ENCODE measurements around the gene GPATCH2.
A peak's percentile ranks its signal among the peaks of the same experiment; 100 is the strongest.
"Not testable (repeated sequence)": the region's sequence is repeated elsewhere in the genome, so short reads cannot be mapped to it uniquely, and the experiment has no call there.

GPATCH2 gene

DNA sequence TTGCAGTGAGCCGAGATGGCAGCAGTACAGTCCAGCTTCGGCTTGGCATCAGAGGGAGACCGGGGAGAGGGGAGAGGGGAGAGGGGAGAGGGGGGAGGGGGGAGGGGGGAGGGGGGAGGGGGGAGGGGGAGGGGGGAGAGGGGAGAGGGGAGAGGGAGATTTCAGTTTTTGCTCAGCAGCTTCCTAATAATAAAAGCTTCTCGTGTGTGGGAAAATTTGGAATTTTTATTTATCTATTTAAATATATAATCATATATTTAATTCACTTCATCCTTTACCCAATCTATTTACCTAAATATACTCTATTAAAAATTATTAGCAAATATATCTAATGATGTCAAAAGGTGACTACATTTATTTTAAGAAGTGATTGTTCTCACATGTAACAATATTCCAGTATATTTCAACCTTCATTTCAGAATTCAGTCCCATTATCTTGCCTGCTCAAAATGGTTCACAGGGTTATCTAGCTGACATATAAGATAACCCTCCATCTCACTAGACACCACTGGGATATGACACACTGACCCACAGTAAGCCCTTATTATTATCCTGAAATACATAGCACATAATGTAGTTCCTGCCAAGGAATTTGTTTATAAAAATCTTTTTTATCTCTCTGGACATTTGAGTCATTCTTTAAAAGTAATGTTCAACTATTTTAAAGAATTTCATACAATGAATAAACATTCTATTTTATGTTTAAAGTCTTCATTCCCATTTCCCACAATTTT is 105.9 kb downstream of the GPATCH2 start:
- DNase-seq, result no peak

DNA sequence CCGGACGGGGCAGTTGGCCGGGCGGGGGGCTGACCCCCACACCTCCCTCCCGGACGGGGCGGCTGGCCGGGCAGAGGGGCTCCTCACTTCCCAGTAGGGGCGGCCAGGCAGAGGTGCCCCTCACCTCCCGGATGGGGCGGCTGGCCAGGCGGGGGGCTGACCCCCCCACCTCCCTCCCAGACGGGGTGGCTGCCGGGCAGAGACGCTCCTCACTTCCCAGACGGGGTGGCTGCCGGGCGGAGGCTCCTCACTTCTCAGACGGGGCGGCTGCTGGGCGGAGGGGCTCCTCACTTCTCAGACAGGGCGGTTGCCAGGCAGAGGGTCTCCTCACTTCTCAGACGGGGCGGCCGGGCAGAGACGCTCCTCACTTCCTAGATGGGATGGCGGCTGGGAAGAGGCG is 107.0 kb downstream of the GPATCH2 start:
- DNase-seq, result not testable (repeated sequence)

- DNase-seq, result no peak
Measured at GRCh38 chr1:217522277-217522676, 108.6 kb downstream of the GPATCH2 start.

DNA sequence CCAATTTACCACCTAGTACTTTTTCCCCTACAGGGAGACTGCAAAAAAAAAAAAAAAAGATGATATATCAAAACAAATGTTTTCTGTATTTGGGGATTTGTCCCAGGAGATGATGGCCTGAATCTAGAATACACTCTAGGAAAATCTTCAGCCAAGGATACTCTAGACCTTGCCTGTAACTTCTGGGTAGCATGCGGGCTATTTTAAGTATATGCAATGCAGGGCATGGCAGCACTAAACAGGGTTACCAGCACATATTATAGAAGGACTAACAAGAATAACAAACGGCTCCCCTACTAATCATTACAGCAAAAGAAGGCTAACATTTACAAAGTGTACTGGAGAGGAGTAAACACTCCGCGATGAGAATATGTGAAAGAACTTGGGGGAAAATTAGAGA is 109.6 kb downstream of the GPATCH2 start:
- no peak for DNase-seq

DNA sequence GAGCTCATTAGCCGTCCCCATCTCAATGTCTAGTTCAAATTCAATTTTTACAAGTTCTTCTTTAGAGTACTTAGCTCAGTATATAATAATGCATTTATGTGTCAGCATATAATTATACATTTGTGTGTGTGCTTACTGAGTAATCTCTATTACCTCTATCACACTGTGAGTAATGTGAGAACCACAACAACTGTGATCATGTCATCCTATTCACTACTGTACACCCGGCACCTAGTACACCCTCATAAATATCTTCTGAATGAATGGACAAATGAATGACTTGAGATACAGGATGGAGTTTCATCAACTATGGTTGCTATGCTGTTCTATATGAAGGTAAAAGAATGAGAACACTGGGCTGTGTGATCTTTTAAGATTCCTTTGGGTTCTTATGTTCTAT is 124.0 kb downstream of the GPATCH2 start:
- DNase-seq, result no peak

DNA sequence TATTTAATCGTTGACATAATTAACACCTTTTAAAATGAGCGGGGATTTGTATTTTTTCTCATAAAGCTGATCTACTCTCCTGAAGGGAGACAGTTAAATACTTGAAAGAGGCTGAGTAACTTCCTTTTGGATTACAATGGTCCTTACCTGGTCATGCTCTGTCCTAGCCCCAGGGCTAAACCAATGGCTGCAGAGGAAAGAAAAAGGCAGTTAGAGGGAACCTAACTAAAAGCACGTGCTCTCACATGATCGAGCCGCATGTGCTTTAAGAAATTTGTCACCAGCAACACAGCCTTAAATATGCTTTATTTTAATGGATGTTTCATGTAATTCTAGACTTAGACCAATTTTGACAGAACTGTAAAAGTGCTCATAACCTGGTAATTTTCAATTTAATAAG is 132.7 kb downstream of the GPATCH2 start:
- DNase-seq, result no peak

DNA sequence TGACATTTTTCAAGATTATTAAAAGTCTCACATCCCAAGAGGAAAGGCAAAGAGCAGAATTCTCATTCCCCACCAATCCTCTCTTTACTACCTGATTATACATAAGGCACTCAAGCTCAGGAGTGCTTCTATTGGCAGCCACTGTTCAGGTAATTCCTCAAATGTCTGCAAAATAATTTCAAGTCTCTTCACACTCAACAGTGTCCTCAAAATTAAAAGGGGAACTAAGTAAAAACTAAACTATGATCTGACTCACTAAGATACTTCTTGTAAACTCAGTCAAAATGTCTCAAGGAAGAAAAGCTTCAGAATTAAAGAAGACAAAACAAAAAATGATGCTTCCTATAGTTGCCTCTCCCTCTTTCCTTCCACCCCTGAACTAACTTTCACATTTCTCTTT is 135.6 kb downstream of the GPATCH2 start:
- no peak for DNase-seq

GRCh38 chr1:217494767-217495166 is 136.1 kb downstream of the GPATCH2 start:
- no peak for DNase-seq

- no peak for DNase-seq
Measured at GRCh38 chr1:217493290-217493689, 137.6 kb downstream of the GPATCH2 start.

DNA sequence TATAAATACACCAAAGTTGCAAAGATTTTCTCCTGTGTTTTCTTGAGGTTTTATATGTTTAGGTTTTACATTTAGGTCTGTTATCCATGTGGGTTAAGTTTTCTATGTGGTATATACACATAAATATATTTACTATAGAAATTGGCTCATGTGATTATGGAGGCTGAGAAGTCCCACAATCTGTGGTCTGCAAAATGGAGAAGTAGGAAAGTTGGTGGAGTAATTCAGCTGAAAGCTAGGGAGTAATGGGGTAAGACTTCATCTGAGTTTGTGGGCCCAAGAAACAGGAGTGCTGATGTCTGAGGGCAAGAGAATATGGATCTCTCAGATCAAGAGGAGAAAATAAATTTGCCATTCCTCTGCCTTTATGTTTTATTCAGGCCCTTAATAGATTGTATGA is 146.0 kb downstream of the GPATCH2 start:
- no peak for DNase-seq

- peak in 1 of 4 experiments; percentile 3 for DNase-seq
Measured at GRCh38 chr1:217482356-217483102, 148.4 kb downstream of the GPATCH2 start.

DNA sequence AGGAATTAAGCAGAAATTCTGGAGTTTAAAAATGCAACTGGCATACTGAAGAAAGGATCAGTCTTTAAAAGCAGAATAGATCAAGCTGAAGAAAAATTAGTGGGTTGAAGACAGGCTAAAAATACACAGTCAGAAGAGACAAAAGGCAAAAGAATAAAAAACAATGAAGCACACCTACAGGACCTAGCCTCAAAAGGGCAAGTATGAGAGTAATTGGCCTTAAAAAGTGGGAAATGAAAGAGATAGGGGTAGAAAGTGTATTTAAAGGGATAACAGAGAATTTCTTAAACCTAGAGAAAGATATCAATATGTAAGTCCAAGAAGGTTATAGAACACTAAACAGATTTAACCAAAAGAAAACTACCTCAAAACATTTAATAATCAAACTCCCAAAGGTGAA is 152.4 kb downstream of the GPATCH2 start:
- DNase-seq, result no peak

- no peak for DNase-seq
Measured at GRCh38 chr1:217472915-217473314, 158.0 kb downstream of the GPATCH2 start.

DNA sequence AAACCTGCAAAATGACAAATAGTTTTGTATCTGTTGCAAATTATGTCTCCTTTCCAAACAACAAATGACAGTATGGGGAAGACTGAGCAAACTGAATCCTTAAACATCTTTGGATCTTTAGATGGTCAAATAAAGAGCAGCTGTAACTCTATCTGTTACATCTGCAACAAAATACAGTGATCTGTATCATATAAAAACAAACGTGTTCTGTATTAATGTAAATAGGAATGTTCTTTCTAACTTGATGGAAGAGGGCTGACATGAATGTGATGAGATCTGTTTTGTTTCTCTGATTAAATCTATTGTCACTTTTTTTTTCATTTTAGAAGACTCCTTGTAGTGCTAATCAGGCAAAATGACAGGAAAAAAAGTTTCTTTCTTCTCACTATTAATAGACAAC is 159.5 kb downstream of the GPATCH2 start:
- no peak for DNase-seq

DNA sequence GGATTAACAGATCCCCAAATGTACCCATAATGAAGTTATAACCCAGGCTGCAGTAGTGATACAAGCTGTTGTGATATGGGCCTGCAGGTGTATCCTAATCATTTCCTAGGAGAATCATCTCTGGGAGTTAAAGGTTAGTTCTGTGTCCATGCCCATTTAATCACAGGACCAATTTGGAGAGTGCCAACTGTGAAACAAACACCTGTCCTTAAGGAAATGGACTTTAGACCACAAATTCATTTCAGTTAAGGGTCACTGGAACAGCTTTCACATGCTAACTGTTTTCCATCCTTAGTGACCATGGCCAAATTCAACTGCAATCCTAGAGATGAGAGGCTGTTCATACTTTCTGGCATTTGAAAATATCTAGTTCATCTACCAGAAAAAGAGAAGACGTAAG is 160.9 kb downstream of the GPATCH2 start:
- DNase-seq, result no peak

GRCh38 chr1:217465102-217465501 is 165.8 kb downstream of the GPATCH2 start:
- no peak for DNase-seq

DNA sequence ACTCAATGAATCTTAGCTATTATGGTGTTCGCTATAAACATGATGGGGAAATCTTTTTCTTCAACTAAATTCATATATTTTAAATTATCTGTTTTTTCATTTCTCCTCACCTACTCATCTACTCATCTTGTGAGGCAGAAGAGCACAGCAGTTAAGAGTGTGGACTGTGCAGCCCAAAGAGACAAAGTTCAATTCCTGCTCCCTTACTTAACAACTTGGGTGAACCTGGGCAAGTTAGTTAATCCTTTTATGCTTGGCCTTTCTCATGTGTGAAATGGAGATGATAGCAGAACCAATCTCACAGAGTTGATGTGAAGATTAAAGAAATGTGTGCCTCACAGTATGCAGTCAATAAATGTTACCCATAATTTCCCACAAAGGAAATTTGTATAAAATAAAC is 168.2 kb downstream of the GPATCH2 start:
- DNase-seq, result no peak

GRCh38 chr1:217462159-217462558 is 168.7 kb downstream of the GPATCH2 start:
- DNase-seq, result no peak

DNA sequence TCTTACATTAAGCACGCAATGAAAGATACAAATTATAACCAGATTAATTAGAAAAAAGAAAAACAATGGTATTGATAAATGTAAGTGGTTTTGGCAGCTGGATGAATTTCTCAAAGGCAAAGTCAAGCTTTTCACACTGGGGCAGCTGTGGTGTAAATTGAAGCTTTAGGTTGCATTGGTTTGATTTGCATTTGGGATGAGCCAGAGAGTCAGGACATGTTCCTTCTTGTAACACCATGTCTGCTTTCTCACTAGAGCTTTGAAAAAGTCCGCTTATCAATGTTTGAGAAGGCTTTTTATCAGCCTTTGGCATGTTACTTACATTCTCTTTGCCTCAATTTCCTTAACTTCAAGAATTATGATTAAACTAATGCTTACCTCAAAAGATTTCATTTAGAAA is 173.9 kb downstream of the GPATCH2 start:
- no peak for DNase-seq

- DNase-seq, result no peak
Measured at GRCh38 chr1:217456261-217456660, 174.6 kb downstream of the GPATCH2 start.

GRCh38 chr1:217453816-217454215 is 177.1 kb downstream of the GPATCH2 start:
- DNase-seq, result no peak

- no peak for DNase-seq
Measured at GRCh38 chr1:217449370-217449769, 181.5 kb downstream of the GPATCH2 start.

DNA sequence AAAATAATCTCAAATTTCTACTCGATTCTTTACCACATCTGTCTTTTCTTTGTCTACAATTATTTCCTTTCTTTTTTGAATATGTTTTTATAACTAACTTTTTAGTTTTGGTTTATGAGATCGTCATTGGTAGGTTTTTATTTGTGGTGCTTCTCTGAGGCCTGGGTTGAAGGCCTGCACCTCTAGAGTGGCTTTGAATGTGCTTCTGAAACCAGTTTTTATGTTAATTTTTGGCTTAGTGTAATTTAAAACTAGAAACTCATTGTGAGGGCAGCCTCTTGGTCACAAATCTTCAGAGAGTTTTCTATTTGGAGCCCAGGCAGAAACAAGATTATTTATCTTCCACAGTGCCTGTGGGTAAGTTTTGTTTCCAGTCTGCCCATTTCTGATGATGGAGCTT is 187.0 kb downstream of the GPATCH2 start:
- DNase-seq, result no peak

GRCh38 chr1:217437376-217437775 is 193.5 kb downstream of the GPATCH2 start:
- no peak for DNase-seq

GRCh38 chr1:217435204-217435603 is 195.7 kb downstream of the GPATCH2 start:
- no peak for DNase-seq

All from activated CD4-positive, CD25-positive, alpha-beta regulatory T cell (primary cell).